ELR (cell line): Measurements from ENCODE around the gene LRRD1.

Experiments
- DNase-seq: peaks from one replicate; pipeline ENCODE4 v3.0.0-alpha.2; 2015; ENCODE audit warnings: low read depth

LRRD1 gene

DNA sequence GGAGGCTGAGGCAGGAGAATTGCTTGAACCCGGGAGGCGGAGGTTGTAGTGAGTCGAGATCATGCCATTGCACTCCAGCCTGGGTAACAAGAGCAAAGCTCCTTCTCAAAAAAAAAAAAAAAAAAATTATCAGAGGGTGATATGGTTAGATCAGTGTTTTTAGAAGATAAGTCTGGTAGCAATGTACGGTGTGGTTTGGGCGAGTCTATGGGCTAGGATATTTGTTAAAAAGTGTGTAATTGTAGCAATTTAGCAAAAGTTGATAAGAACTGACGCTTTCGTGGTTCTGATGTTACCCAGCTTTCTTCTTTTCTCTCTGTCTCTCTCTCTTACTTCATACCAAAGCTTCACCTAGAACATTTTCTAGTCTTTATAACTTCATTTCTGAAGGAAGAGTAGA, 37.8 kb downstream of the LRRD1 start:
- no peak for DNase-seq

DNA sequence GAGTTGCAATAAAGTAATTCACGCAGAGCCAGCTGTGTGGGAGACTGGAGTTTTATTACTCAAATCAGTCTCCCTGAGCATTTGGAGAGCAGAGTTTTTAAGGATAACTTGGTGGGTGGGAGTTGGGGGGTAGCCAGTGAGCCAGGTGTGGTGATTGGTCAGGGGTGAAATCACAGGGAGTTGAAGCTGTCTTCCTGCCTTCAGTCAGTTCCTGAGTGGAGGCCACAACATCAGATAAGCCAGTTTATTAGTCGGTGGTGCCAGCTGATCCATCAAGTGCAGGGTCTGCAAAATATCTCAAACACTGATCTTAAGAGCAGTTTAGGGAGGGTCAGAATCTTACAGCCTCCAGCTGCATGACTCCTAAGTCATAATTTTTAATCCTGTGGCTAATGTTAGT, 41.4 kb downstream of the LRRD1 start:
- no peak for DNase-seq

- DNase-seq = peak; percentile 37
These were observed 43.7 kb downstream of the LRRD1 start for GRCh38 chr7:92135052-92135889.

DNA sequence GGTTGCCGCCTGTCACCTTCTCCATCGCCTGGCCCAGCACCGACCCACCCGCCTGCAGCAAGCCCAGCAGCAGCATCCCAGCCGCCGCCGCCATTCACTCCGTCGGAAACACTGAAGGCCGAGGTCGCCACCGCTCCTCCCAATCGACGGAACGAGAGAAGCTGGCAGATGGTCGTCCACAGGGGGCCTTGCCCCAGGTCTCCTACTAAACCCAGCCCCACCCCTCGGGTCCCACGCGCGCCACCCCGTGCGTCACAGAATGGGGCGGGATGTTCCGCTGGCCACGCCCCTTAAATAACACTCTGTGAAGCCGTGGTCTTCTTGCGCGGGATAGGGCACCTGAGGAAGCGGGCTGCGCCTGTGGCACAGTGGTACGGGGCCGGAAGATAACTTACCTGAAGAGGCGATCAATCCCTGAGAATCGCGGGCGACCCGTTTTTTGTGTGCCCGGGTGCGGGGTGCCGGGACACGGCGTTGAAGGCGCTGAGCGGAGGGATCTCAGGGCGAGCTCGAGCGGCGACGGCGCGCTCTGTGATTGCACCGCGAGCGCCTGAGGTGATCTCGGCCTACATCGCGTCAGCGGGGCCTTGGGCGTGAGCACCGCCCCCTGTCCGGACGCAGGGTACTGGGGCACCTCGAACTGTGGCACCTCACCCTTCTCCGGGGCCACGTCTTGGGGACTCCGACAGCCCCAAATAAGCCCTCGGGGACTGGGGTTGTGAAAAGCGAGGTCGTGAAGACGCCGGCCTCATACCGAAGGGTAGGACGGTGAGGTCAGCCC, 44.5 kb downstream of the LRRD1 start, which contains the start of gene CYP51A1:
Gene CYP51A1 (minus strand): TSS at position 207 of the 781 bp plus-strand sequence. CDS start 113 bp downstream, at position 94.
- peak; percentile 91 for DNase-seq

DNA sequence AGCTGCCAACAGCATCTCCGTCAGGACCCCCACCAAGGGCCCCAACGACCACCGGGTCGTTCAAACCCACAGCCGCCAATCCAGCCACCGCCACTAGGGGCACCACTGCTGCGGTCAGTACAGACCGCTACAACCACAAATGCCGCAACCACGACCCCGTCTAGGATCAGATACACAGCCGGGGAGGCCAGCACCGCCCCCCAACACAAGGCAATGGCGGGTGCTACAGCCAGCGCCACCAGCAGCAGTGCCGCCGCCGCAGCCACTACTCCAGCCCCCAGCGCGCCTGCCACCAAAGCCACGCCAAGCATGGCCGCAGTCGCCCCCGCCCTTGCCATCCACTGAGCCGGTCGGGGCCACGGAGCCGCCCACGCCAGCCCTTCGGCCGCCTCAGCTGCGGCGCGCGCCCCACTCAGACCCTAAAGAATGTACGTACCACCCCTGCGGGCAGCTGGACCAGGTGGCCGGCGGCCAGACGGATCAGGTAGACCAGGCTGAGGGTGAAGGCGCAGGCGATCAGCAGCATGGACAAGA, 45.1 kb downstream of the LRRD1 start:
- peak; percentile 60 for DNase-seq

GRCh38 chr7:92133133-92133736, 45.7 kb downstream of the LRRD1 start:
- DNase-seq = no peak

DNA sequence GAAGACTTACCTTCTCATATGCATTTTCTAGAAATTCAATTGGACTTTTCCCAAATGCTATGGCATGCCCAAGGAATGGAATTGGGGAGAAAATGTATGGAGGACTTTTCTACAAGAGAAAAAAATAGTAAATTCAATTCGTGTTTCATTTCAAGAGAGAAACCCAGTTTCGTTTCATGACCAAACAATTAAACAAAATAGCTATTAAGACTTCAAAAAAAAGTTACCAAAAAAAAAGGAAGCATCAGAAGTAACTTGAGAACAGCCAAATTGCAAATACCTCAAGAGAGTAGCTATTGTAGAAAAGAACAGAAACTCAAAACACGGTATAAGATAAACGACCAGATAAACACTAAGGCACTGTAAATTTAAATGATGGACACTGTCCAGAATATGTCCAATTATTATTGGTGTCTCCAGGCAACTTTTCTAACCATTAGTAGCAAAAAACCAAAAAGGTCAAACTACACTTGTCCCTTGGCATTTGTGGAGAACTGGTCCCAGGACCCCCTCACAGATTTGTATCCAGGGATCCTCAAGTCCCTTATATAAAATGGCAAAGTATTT, 47.1 kb downstream of the LRRD1 start:
- no peak for DNase-seq

- DNase-seq = no peak
These were observed 47.8 kb downstream of the LRRD1 start for GRCh38 chr7:92131093-92131492.

GRCh38 chr7:92121681-92122080, 57.3 kb downstream of the LRRD1 start:
- DNase-seq = no peak

- DNase-seq = no peak
These were observed 59.7 kb downstream of the LRRD1 start for GRCh38 chr7:92119213-92119759.

DNA sequence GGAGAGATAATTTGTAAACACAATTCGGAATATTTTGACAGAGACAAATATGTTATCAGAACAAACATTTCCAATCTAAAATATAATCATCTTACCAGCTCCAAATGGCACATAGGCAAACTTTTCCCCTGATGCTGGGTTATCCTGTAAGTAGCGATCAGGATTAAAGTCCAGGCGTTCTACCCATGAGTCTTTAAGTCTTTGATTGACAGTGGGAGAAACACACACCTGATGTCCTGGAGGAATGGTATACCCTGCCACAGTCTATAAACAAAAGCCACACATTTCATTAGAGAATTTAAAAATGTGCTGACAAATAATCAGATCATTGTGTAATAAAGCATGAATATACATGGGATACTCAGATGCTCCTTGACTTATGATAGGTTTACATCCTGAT, 62.0 kb downstream of the LRRD1 start:
- no peak for DNase-seq

GRCh38 chr7:92115821-92116220, 63.1 kb downstream of the LRRD1 start:
- no peak for DNase-seq

DNA sequence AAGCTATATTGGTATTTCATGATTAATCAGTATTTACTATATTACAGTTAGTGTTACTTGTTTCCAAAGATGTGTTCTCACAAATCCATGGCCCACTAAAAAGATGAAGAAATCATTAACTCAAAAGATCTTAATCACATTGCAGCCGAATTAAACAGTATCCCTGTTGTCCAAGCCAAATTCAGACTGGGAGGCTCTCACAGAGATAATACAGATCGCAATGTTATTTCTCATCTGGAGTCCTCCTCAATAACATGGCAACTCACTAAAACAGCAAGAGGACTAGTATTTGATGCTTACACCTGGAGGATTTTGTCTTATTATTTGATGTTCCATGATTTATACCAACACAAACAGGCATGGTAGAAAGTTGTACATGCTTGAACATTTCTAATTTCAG, 68.1 kb downstream of the LRRD1 start:
- no peak for DNase-seq

GRCh38 chr7:92108821-92109220, 70.1 kb downstream of the LRRD1 start:
- no peak for DNase-seq

- peak; percentile 44 for DNase-seq
These were observed 76.1 kb downstream of the LRRD1 start for GRCh38 chr7:92102862-92103261.

- DNase-seq = no peak
These were observed 78.4 kb downstream of the LRRD1 start for GRCh38 chr7:92100534-92100933.

DNA sequence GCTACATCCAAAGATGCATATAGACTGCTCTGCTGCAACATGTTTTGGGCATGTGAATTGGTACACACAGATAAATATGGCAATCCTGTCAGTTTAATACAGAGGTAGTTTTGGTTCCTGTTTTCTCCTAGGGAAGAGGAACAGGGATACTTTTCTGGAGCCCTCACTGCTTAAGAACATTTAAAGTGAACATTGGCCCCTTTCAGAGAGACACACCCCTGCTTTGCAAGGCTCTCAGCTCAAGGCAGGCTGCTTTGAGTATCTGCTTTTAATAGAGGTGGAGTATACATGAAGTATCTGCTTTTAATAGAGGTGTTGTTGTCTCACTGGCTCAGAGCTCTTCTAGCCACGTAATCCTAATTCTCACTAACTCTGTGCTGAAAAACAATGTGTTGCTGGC, 83.6 kb downstream of the LRRD1 start:
- no peak for DNase-seq
